DOHH2 (cell line): Measurements from ENCODE around the gene ACAN.

ENCODE experiments used
- H3F3A ChIP-seq: fragments of 200-600 bp; sonication (generic), shearing (Covaris generic); 2 replicates; pipeline ENCODE4 v1.6.0; 2016; ENCODE audit warnings: antibody characterized with exemption, mild to moderate bottlenecking; ENCODE audit not compliant: control insufficient read depth, insufficient read depth
- H3K27ac ChIP-seq: fragments of 200-600 bp; sonication (generic); 2 replicates; pipeline ENCODE4 v1.5.1; 2014; ENCODE audit warnings: low read depth, mild to moderate bottlenecking, low read length, moderate library complexity
- H3K27me3 ChIP-seq: fragments of 200-600 bp; sonication (generic); 2 replicates; pipeline ENCODE4 v1.6.1; 2014; ENCODE audit warnings: mild to moderate bottlenecking, low read length, mixed read lengths; ENCODE audit not compliant: control insufficient read depth
- H3K36me3 ChIP-seq: fragments of 200-600 bp; sonication (generic); 2 replicates; pipeline ENCODE4 v1.6.1; 2014; ENCODE audit warnings: mild to moderate bottlenecking, low read length, moderate library complexity, mixed read lengths; ENCODE audit not compliant: control insufficient read depth
- H3K4me1 ChIP-seq: fragments of 200-600 bp; sonication (generic); 2 replicates; pipeline ENCODE4 v1.6.1; 2014; ENCODE audit warnings: mild to moderate bottlenecking, low read length, mixed read lengths; ENCODE audit not compliant: control insufficient read depth
- H3K4me2 ChIP-seq: fragments of 200-600 bp; sonication (generic); 2 replicates; pipeline ENCODE4 v1.6.0; 2014; ENCODE audit warnings: mild to moderate bottlenecking, low read length, moderate library complexity
- H3K4me3 ChIP-seq: fragments of 200-600 bp; sonication (generic); 2 replicates; pipeline ENCODE4 v1.5.1; 2014; ENCODE audit warnings: mild to moderate bottlenecking, low read length, mixed read lengths
- H3K79me2 ChIP-seq: fragments of 200-600 bp; sonication (generic); 2 replicates; pipeline ENCODE4 v1.6.1; 2014; ENCODE audit warnings: mild to moderate bottlenecking, low read length, mixed read lengths; ENCODE audit not compliant: control insufficient read depth
- H3K9me2 ChIP-seq: fragments of 200-600 bp; sonication (generic); replicated peaks from 2 replicates; pipeline ENCODE4 v1.6.1; 2014; ENCODE audit warnings: mild to moderate bottlenecking, low read length, mixed read lengths; ENCODE audit not compliant: control insufficient read depth
- H3K9me3 ChIP-seq: fragments of 200-600 bp; sonication (generic); 2 replicates; pipeline ENCODE4 v1.6.1; 2014; ENCODE audit warnings: antibody characterized with exemption, low read length, mixed read lengths; ENCODE audit not compliant: control insufficient read depth, insufficient read depth
- H4K20me1 ChIP-seq: fragments of 200-600 bp; sonication (generic); 2 replicates; pipeline ENCODE4 v1.6.0; 2014; ENCODE audit warnings: low read depth, mild to moderate bottlenecking, antibody characterized with exemption, low read length, moderate library complexity; ENCODE audit not compliant: control insufficient read depth, insufficient read depth
- CTCF ChIP-seq: fragments of 200-600 bp; sonication (generic); IDR thresholded peaks from one replicate; pipeline ENCODE4 v1.5.1; 2014; ENCODE audit warnings: antibody characterized with exemption, mild to moderate bottlenecking, low read depth, low read length; ENCODE audit not compliant: poor library complexity, severe bottlenecking
- EZH2phosphoT487 ChIP-seq: fragments of 200-600 bp; sonication (generic); IDR thresholded peaks from 2 replicates; pipeline ENCODE4 v1.6.1; 2017; ENCODE audit warnings: borderline replicate concordance, mild to moderate bottlenecking, antibody characterized with exemption, low read length, moderate library complexity, mixed read lengths

The ACAN gene

GRCh38 chr15:88906551-88906950, 103.3 kb downstream of the ACAN start:
- Histone ChIP-seq H3K9me3 (no peaks in the 10 kb centered on the region), H3K27ac (no peak overlapping the region), H3K27me3 (no peaks in the 10 kb centered on the region), H3K9me2 (no peaks in the 10 kb centered on the region), H3K4me2 (no peak overlapping the region), H4K20me1 (no peaks in the 10 kb centered on the region), H3F3A (no peaks in the 10 kb centered on the region), H3K36me3 (no peaks in the 10 kb centered on the region), H3K4me3 (no peak overlapping the region), H3K4me1 (no peaks in the 10 kb centered on the region), H3K79me2 (no peaks in the 10 kb centered on the region)
- TF ChIP-seq CTCF (no peak), EZH2phosphoT487 (no peak)

GRCh38 chr15:88907111-88907510, 103.9 kb downstream of the ACAN start:
- H4K20me1 ChIP-seq = no peaks in the 10 kb centered on the region
- no peaks in the 10 kb centered on the region for H3K27me3 ChIP-seq
- H3K4me2 ChIP-seq = no peak overlapping the region
- TF ChIP-seq EZH2phosphoT487 (no peak), CTCF (no peak)
- H3K4me3 ChIP-seq = no peak overlapping the region
- no peaks in the 10 kb centered on the region for H3K9me3 ChIP-seq
- no peaks in the 10 kb centered on the region for H3K79me2 ChIP-seq
- H3K36me3 ChIP-seq = no peaks in the 10 kb centered on the region
- H3F3A ChIP-seq = no peaks in the 10 kb centered on the region
- H3K9me2 ChIP-seq = no peaks in the 10 kb centered on the region
- no peaks in the 10 kb centered on the region for H3K4me1 ChIP-seq
- no peak overlapping the region for H3K27ac ChIP-seq

GRCh38 chr15:88908123-88908522, 104.9 kb downstream of the ACAN start:
- H3K79me2 ChIP-seq = no peaks in the 10 kb centered on the region
- H3K9me2 ChIP-seq = no peaks in the 10 kb centered on the region
- H3K4me1 ChIP-seq = no peaks in the 10 kb centered on the region
- no peaks in the 10 kb centered on the region for H4K20me1 ChIP-seq
- no peaks in the 10 kb centered on the region for H3K9me3 ChIP-seq
- H3K4me3 ChIP-seq = no peak overlapping the region
- H3K27me3 ChIP-seq = no peaks in the 10 kb centered on the region
- H3K27ac ChIP-seq = no peak overlapping the region
- H3F3A ChIP-seq = no peaks in the 10 kb centered on the region
- TF ChIP-seq EZH2phosphoT487 = no peak
- no peak for TF ChIP-seq CTCF
- H3K4me2 ChIP-seq = no peak overlapping the region
- H3K36me3 ChIP-seq = no peaks in the 10 kb centered on the region
